ENCODE results near the gene C17orf113. TPM values are rescaled to one million over a fixed set of nuclear protein-coding genes. Genes with fewer than 3 reads are reported as not detected.
A peak's percentile ranks its signal among the peaks of the same experiment; 100 is the strongest.

Gene C17orf113
- 3.7 TPM for total RNA-seq

- peak; percentile 13 for DNase-seq
These were observed at the start of gene C17orf113 for GRCh38 chr17:42050393-42051012. C17orf113 (minus strand) TSS chr17:42050601; CDS start chr17:42043376, 7,225 bp downstream.

DNA sequence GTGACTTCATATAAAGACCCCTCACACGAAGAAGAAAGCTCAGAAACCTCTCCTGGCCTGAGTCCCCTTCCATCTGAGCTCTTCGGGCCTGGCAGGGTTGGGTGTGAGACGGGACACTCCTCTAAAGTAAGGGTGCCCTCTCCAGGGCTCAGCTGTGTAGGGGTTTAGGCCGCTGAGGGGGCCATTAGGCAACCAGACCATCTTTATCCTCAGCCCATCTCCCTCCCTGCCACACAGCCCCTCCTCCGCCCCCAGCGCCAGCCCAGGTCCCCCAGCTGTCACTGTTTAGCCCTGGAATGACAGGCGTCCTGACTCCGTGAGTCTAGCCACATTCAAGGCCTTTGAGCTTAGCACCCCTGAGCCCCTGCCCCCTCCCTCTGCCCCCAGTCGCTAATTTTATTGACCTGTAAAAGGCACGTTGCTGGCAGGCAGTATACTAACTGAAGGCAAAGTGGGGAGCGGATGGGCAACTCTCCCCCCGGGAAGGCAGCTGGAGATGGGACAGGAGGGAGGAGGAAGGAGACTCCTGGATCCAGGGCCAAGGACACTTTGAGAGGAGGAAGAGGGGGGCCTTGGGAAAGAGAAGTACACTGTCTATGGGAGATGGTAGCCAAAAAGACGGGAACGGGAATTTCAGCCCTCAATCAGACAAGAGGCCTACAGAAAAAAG is 48.5 kb upstream of the C17orf113 start:
- DNase-seq = no peak

DNA sequence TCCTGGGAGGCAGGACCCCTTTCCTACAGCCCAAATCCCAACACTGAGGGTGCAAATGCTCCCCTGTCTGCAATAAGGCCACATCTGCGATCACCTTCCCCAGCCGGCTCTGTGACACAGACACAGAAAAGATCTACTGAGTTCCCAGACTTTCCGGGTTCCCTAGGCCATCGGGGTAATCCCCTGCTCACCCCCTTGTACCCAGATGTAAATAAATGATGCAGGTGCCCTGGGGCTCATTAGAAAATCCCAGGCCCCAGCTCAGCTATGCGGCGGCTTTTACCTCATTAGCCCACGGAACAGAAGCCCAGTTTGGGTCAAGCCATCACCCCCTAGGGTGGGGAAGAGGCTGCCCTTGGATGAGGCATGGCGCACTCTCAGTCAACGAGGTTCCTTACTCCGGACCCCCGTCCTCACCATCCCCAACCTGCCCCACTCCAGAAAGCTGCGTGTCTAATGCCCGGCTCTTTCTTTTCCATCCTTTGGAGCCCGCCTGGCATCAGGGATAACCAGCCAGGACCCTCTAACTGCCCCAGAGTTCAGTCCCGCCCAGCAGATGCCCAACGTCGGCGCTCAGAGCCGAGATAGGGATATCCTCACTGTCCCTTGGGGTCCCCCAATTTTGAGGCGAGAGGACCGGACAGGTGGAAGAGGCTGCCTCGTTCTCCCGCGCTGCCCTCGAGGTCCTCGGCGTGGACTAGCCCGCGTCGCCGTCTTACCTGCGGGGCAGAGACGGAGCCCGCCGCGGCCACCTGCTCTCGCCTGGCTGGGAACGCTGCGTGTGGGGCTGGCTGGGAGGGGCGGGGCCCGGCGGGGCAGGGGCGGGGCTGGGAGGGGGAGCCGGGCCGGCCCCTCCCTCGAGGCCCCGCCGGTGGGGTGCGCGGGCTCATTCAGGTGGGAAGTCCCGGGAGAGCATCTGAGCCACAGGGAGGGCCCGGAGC is 47.6 kb upstream of the C17orf113 start, which contains the start of gene ZNF385C:
Gene ZNF385C, minus strand, starts transcription at position 783 of the 941 bp plus-strand sequence. CDS start 35,417 bp downstream, outside the sequence.
- DNase-seq = no peak

- no peak for DNase-seq
These were observed 46.1 kb upstream of the C17orf113 start for GRCh38 chr17:42096360-42097111.

- no peak for DNase-seq
These were observed 44.1 kb upstream of the C17orf113 start for GRCh38 chr17:42094375-42095069.

- no peak for DNase-seq
These were observed 42.5 kb upstream of the C17orf113 start for GRCh38 chr17:42092939-42093338.

DNA sequence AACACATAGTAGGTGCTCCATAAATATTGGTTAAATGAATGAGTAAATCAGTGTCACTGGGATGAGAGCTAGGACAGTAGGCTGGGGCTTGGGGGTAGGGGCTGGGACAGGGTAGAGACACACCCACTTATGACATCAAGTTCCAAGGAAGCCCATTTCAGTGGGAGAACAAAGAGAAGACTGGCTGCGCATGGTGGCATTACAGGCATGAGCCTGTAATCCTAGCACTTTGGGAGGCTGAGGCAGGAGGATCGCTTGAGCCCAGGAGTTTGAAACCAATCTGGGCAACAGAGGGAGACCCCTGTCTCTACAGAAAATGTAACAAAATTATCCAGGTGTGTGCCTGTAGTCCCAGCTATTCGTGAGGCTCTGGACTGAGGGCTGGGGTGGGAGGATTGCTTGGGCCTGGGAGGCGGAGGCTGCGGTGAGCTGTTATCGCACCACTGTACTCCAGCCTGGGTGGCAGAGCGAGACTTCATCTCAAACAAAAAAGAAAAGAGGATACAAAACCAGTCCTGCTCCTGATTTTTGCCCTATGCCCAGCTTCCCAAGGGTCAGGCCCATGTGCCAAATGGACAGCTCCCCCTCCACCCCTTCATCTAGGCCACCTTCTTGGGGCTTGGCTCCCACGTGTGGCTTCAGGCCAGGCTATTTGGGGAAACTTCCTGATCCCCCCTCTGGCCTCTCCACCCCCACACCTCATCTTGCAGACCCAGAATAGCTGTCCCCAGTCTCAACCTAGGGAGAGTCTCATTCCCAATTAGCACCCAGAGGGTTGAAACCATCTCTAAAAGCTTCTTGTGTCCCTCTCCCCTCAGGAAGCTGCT is 40.8 kb upstream of the C17orf113 start:
- no peak for DNase-seq

GRCh38 chr17:42088736-42089135 is 38.3 kb upstream of the C17orf113 start:
- no peak for DNase-seq

DNA sequence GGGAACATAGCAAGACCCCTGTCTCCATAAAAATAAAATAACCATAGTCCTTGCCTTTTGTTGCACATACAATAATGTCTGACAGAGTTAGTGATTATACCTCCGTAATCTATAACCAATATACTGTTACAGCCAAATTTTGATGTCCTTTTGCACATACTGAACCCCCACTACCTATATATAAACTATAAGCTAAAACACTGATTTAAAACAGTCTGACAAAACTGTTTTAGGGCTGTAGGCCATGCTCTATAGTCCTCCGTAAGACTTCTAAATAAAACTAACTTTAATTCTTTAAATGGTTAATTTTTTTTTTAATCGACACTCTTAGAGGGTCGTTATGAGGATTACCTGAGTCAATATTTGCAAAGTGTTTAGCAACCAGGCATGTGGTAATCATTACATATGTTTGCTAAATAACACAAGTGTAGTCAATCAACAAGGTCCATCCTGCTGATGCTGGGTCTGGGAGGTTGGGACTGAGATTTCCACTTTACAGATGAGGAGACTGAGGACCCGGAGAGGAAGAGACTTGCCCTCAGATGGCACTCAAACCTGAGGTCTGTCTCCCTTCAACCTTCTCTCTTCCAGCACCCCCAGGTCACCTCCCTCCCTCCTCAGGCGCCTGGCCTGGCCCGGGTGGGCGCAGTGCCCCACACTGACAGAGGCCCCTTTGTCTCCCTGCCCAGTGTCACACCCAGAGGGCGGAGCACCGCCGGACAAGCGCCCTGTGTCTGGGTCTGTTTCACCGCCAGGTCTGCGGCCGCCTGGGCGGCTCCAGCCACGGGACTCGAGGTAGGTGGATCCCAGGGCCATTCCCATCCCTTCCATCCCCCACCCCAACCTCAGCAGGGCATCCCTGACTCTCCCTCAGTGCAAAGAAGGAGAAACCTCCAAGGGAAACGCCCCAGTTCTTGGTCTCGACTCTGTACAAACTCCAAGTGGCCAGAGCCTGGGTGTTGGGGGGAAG is 37.6 kb upstream of the C17orf113 start:
- DNase-seq = no peak

DNA sequence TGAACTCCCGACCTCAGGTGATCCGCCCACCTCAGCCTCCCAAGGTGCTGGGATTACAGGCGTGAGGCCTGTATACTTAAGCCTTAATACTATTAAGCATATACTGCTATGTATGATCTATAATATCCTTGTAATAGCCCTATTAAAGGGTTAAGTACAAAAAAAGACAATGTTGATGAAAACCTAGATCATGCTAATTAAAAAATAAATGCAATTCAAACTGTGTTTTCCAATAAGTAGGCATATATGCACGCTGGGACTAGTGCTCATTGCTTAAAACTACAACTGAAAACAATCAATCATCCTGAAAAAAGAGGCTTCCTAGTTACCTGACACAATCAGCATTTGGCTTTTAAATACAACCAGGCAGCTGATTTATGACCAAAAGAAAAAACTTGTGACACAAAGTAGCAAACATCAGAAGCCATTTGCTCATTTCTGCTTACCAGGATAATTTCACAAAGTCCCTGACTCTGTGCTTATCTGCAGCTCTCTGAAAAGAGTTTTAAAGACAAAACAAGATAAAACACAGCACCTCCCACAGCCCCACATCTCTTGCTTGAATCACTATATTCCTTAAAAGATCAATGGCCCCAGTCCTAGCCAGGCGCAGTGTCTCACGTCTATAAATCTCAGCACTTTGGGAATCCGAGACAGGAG is 36.8 kb upstream of the C17orf113 start:
- DNase-seq = no peak

- DNase-seq = no peak
These were observed 31.2 kb upstream of the C17orf113 start for GRCh38 chr17:42081516-42082129.

- DNase-seq = no peak
These were observed 29.1 kb upstream of the C17orf113 start for GRCh38 chr17:42079541-42079940.

DNA sequence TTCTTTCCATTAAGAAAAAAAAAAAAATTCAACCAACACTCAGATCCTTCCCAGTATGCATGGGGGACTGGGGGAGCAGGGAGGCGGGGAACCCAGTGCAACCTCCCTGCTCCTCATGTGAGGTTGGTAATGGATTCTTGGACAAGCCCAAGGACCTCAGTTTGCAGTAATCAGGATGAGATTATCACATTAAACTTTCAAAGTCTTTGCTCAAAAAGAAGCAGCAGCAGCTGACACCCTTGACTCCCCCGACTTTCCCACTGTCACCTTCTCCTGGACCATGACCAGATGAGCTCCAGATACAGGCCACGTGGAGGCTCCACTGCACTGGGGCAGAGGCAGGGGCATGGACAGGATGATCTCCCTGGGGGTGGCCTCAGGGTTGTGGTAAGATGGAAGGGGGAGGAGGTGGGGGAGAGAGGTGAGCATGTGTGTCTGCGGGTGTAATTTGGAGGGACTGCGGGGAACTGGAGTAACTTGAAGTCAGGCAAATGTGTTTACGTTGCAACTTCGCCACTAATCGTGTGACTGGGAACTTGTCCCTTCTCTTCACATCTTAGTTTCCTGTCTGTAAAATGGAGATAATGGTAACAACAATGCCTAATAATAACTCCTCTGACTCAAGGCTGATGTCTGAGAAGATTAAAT is 28.1 kb upstream of the C17orf113 start:
- no peak for DNase-seq

DNA sequence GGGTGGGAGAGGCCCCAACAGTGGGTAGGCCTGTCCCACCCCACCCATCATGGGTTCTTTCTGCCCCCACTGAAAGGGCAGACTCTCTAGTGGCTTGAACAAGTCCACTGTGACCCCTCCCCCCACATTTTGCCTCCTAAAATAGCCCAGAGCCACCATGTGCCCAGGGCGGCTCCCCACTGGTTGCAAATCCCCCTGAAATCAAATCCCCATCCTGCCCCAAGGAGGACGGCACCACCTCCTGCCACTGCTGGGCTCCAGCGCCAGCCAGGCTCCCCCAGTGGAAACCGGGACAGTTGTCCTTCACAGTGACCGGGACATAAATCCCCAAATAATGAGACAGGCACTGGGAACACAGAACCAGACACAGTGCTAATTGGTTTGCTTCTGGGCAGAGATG is 27.4 kb upstream of the C17orf113 start:
- no peak for DNase-seq

GRCh38 chr17:42076797-42077559 is 26.6 kb upstream of the C17orf113 start:
- no peak for DNase-seq

DNA sequence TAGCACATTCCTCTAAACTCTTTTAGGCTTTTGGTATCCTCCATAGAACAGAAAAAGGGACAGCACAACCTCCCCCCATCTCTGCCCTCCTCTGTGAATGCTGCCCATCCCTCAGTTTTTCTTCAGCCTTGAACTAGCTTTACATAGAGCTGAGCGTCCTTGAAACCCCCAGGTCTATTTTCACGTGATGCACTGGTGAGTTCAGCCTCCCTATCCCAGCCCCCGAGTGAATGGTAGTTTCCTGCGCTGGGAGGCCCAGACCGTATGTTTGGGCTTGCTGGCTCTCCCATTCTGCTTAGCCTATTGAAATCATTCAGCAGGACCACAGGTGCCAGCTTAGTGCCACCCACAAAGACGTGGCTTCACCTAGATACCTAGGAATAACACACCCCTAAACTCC is 25.4 kb upstream of the C17orf113 start:
- no peak for DNase-seq

Data from occipital lobe (tissue), 2 donors.